ENCODE results near the gene TTLL8.
A peak's percentile ranks its signal among the peaks of the same experiment; 100 is the strongest.
"Not testable (repeated sequence)": the region's sequence is repeated elsewhere in the genome, so short reads cannot be mapped to it uniquely, and the experiment has no call there.

Gene TTLL8

GRCh38 chr22:49981799-49982198 is 76.3 kb downstream of the TTLL8 start:
- H2BK15ac ChIP-seq (replicated peaks; ENCODE audit: low read depth); H4K5ac ChIP-seq (ENCODE audit: low read length); H3K27me3 ChIP-seq (ENCODE audit: insufficient read depth, low read length, poor library complexity); H3K4me2 ChIP-seq (ENCODE audit: low read length); DNase-seq; H2AK5ac ChIP-seq (ENCODE audit: low read length); H3K18ac ChIP-seq (ENCODE audit: low read length); H3K23ac ChIP-seq (ENCODE audit: low read length); H3K27ac ChIP-seq (ENCODE audit: low read depth, low read length); H3K4me3 ChIP-seq (ENCODE audit: low read length); H3K79me1 ChIP-seq (ENCODE audit: low read length); H2BK120ac ChIP-seq (ENCODE audit: low read depth, low read length); H2BK5ac ChIP-seq (ENCODE audit: low read length); H3K56ac ChIP-seq (ENCODE audit: low read length); H3K36me3 ChIP-seq (ENCODE audit: control insufficient read depth, insufficient read depth, low read length); H3K9ac ChIP-seq (ENCODE audit: low read length); H3K79me2 ChIP-seq (ENCODE audit: control insufficient read depth, insufficient read depth, low read length); H3K4ac ChIP-seq (ENCODE audit: low read depth, low read length); H4K8ac ChIP-seq (ENCODE audit: low read depth, low read length); H3K4me1 ChIP-seq (ENCODE audit: control insufficient read depth, low read depth, low read length): not testable (repeated sequence)
- no CpG with 5 or more reads among the region's 7 CpGs for WGBS (ENCODE audit: extremely low coverage, insufficient coverage, low lambda C conversion rate)

- no peak overlapping the region for H2BK15ac ChIP-seq (replicated peaks; ENCODE audit: low read depth)
- H3K18ac ChIP-seq (ENCODE audit: low read length): no peak overlapping the region
- no peak overlapping the region for H3K9ac ChIP-seq (ENCODE audit: low read length)
- no peak overlapping the region for H2AK5ac ChIP-seq (ENCODE audit: low read length)
- no peak overlapping the region for H3K27ac ChIP-seq (ENCODE audit: low read depth, low read length)
- H3K27me3 ChIP-seq (ENCODE audit: insufficient read depth, low read length, poor library complexity): peaks cover 7% of the 10 kb centered on the region
- H4K5ac ChIP-seq (ENCODE audit: low read length): no peak overlapping the region
- H3K23ac ChIP-seq (ENCODE audit: low read length): no peak overlapping the region
- no peaks in the 10 kb centered on the region for H3K36me3 ChIP-seq (ENCODE audit: control insufficient read depth, insufficient read depth, low read length)
- H3K4me3 ChIP-seq (ENCODE audit: low read length): no peak overlapping the region
- H3K56ac ChIP-seq (ENCODE audit: low read length): no peak overlapping the region
- DNase-seq: peak; percentile 73
- no peaks in the 10 kb centered on the region for H3K4me1 ChIP-seq (ENCODE audit: control insufficient read depth, low read depth, low read length)
- no peak overlapping the region for H4K8ac ChIP-seq (ENCODE audit: low read depth, low read length)
- no peak overlapping the region for H2BK120ac ChIP-seq (ENCODE audit: low read depth, low read length)
- H2BK5ac ChIP-seq (ENCODE audit: low read length): no peak overlapping the region
- no CpG with 5 or more reads among the region's 7 CpGs for WGBS (ENCODE audit: extremely low coverage, insufficient coverage, low lambda C conversion rate)
- H3K4ac ChIP-seq (ENCODE audit: low read depth, low read length): no peak overlapping the region
- H3K4me2 ChIP-seq (ENCODE audit: low read length): no peak overlapping the region
- H3K79me1 ChIP-seq (ENCODE audit: low read length): no peaks in the 10 kb centered on the region
- H3K79me2 ChIP-seq (ENCODE audit: control insufficient read depth, insufficient read depth, low read length): no peaks in the 10 kb centered on the region
Measured at GRCh38 chr22:49979587-49980264, 78.4 kb downstream of the TTLL8 start.

GRCh38 chr22:49977578-49977977 is 80.5 kb downstream of the TTLL8 start:
- Histone ChIP-seq H3K18ac (ENCODE audit: low read length) (no peak overlapping the region), H4K5ac (ENCODE audit: low read length) (no peak overlapping the region), H3K56ac (ENCODE audit: low read length) (no peak overlapping the region), H3K4me1 (ENCODE audit: control insufficient read depth, low read depth, low read length) (no peaks in the 10 kb centered on the region), H3K79me1 (ENCODE audit: low read length) (no peaks in the 10 kb centered on the region), H3K4me2 (ENCODE audit: low read length) (no peak overlapping the region), H2BK15ac (replicated peaks; ENCODE audit: low read depth) (no peak overlapping the region), H3K23ac (ENCODE audit: low read length) (no peak overlapping the region), H3K27me3 (ENCODE audit: insufficient read depth, low read length, poor library complexity) (no peaks in the 10 kb centered on the region), H3K9ac (ENCODE audit: low read length) (no peak overlapping the region), H3K36me3 (ENCODE audit: control insufficient read depth, insufficient read depth, low read length) (no peaks in the 10 kb centered on the region), H2BK120ac (ENCODE audit: low read depth, low read length) (no peak overlapping the region), H4K8ac (ENCODE audit: low read depth, low read length) (no peak overlapping the region), H3K4ac (ENCODE audit: low read depth, low read length) (no peak overlapping the region), H2AK5ac (ENCODE audit: low read length) (no peak overlapping the region), H3K27ac (ENCODE audit: low read depth, low read length) (no peak overlapping the region), H2BK5ac (ENCODE audit: low read length) (no peak overlapping the region), H3K4me3 (ENCODE audit: low read length) (no peak overlapping the region), H3K79me2 (ENCODE audit: control insufficient read depth, insufficient read depth, low read length) (no peaks in the 10 kb centered on the region)
- DNase-seq: no peak
- WGBS (ENCODE audit: extremely low coverage, insufficient coverage, low lambda C conversion rate): no CpG with 5 or more reads among the region's 14 CpGs

GRCh38 chr22:49976439-49977175 is 81.5 kb downstream of the TTLL8 start:
- no peaks in the 10 kb centered on the region for H3K79me2 ChIP-seq (ENCODE audit: control insufficient read depth, insufficient read depth, low read length)
- H3K79me1 ChIP-seq (ENCODE audit: low read length): no peaks in the 10 kb centered on the region
- WGBS (ENCODE audit: extremely low coverage, insufficient coverage, low lambda C conversion rate): no CpG with 5 or more reads among the region's 15 CpGs
- no peak overlapping the region for H2AK5ac ChIP-seq (ENCODE audit: low read length)
- no peak overlapping the region for H2BK5ac ChIP-seq (ENCODE audit: low read length)
- H3K4me1 ChIP-seq (ENCODE audit: control insufficient read depth, low read depth, low read length): no peaks in the 10 kb centered on the region
- H4K8ac ChIP-seq (ENCODE audit: low read depth, low read length): no peak overlapping the region
- peaks cover 5% of the 10 kb centered on the region for H3K27me3 ChIP-seq (ENCODE audit: insufficient read depth, low read length, poor library complexity)
- H2BK120ac ChIP-seq (ENCODE audit: low read depth, low read length): no peak overlapping the region
- H3K36me3 ChIP-seq (ENCODE audit: control insufficient read depth, insufficient read depth, low read length): no peaks in the 10 kb centered on the region
- no peak overlapping the region for H4K5ac ChIP-seq (ENCODE audit: low read length)
- no peak overlapping the region for H3K4ac ChIP-seq (ENCODE audit: low read depth, low read length)
- no peak overlapping the region for H3K4me3 ChIP-seq (ENCODE audit: low read length)
- no peak for DNase-seq
- H3K18ac ChIP-seq (ENCODE audit: low read length): no peak overlapping the region
- no peak overlapping the region for H3K27ac ChIP-seq (ENCODE audit: low read depth, low read length)
- H3K23ac ChIP-seq (ENCODE audit: low read length): no peak overlapping the region
- no peak overlapping the region for H3K9ac ChIP-seq (ENCODE audit: low read length)
- no peak overlapping the region for H3K4me2 ChIP-seq (ENCODE audit: low read length)
- H3K56ac ChIP-seq (ENCODE audit: low read length): no peak overlapping the region
- no peak overlapping the region for H2BK15ac ChIP-seq (replicated peaks; ENCODE audit: low read depth)

GRCh38 chr22:49975543-49976389 is 82.3 kb downstream of the TTLL8 start:
- Histone ChIP-seq H3K23ac (ENCODE audit: low read length) (no peak overlapping the region), H3K4ac (ENCODE audit: low read depth, low read length) (no peak overlapping the region), H2AK5ac (ENCODE audit: low read length) (no peak overlapping the region), H3K18ac (ENCODE audit: low read length) (no peak overlapping the region), H3K4me3 (ENCODE audit: low read length) (no peak overlapping the region), H2BK15ac (replicated peaks; ENCODE audit: low read depth) (no peak overlapping the region), H4K5ac (ENCODE audit: low read length) (no peak overlapping the region), H3K56ac (ENCODE audit: low read length) (no peak overlapping the region), H3K79me2 (ENCODE audit: control insufficient read depth, insufficient read depth, low read length) (no peaks in the 10 kb centered on the region), H3K27ac (ENCODE audit: low read depth, low read length) (no peak overlapping the region), H3K79me1 (ENCODE audit: low read length) (no peaks in the 10 kb centered on the region), H2BK120ac (ENCODE audit: low read depth, low read length) (no peak overlapping the region), H3K36me3 (ENCODE audit: control insufficient read depth, insufficient read depth, low read length) (no peaks in the 10 kb centered on the region), H3K27me3 (ENCODE audit: insufficient read depth, low read length, poor library complexity) (peaks cover 6% of the 10 kb centered on the region), H3K4me2 (ENCODE audit: low read length) (no peak overlapping the region), H3K9ac (ENCODE audit: low read length) (no peak overlapping the region), H4K8ac (ENCODE audit: low read depth, low read length) (no peak overlapping the region), H2BK5ac (ENCODE audit: low read length) (no peak overlapping the region), H3K4me1 (ENCODE audit: control insufficient read depth, low read depth, low read length) (no peaks in the 10 kb centered on the region)
- no CpG with 5 or more reads among the region's 17 CpGs for WGBS (ENCODE audit: extremely low coverage, insufficient coverage, low lambda C conversion rate)
- peak; percentile 54 for DNase-seq
